CD4-positive, alpha-beta T cell (primary cell): Measurements from ENCODE around the gene SPTSSB. TPM values are rescaled to one million over a fixed set of nuclear protein-coding genes. Genes with fewer than 3 reads are reported as not detected.

Experiments
- ATAC-seq: fragments of 200-7000 bp; cut with Tn5 transposase; one replicate; pipeline ENCODE4 v1.10.0; 2022; ENCODE audit warnings: mild to moderate bottlenecking; ENCODE audit not compliant: poor library complexity
- CTCF ChIA-PET: fragments of 350-600 bp; sonication (Branson Sonifier 250); formaldehyde crosslinking; loops from one replicate; lab custom pipeline; 2021; ENCODE audit warnings: antibody characterized with exemption, inconsistent platforms; lab: Charles Lee
- POLR2A ChIA-PET: fragments of 350-600 bp; sonication (Branson Sonifier 250); formaldehyde crosslinking; loops from one replicate; lab custom pipeline; 2021; ENCODE audit warnings: antibody characterized with exemption, inconsistent platforms; lab: Charles Lee
- DNase-seq, 14 experiments: peaks; one replicate each; pipeline ENCODE4 v3.0.0-alpha.2; 2013 to 2020; ENCODE audit warnings: mixed read lengths in 2 of 14
- H3K27ac ChIP-seq, 2 donors: one replicate each; pipeline versions ENCODE4 v1.5.1 to v1.7.0; 2013; ENCODE audit warnings: low read length in 2 of 2, low read depth in 1 of 2, mild to moderate bottlenecking in 1 of 2
- H3K27me3 ChIP-seq, 2 experiments: 1 replicate in 1 of 2; 2 replicates in 1 of 2; pipeline versions ENCODE4 v1.6.1 to v1.7.0; 2013; ENCODE audit warnings: low read length in 2 of 2, control low read depth in 1 of 2, mild to moderate bottlenecking in 1 of 2, moderate library complexity in 1 of 2; ENCODE audit not compliant: insufficient read depth in 2 of 2, control insufficient read depth in 1 of 2
- H3K36me3 ChIP-seq: one replicate; pipeline ENCODE4 v1.6.1; 2013; ENCODE audit warnings: low read length, control low read depth; ENCODE audit not compliant: insufficient read depth
- H3K4me1 ChIP-seq: one replicate; pipeline ENCODE4 v1.6.1; 2013; ENCODE audit warnings: low read length, control low read depth; ENCODE audit not compliant: insufficient read depth
- H3K4me3 ChIP-seq: one replicate; pipeline ENCODE4 v1.5.1; 2013; ENCODE audit warnings: mild to moderate bottlenecking, low read length, moderate library complexity
- H3K9me3 ChIP-seq, 2 experiments: 1 replicate in 1 of 2; 2 replicates in 1 of 2; pipeline versions ENCODE4 v1.6.1 to v1.7.0; 2013; ENCODE audit warnings: low read length in 2 of 2, mild to moderate bottlenecking in 2 of 2, control low read depth in 1 of 2, moderate library complexity in 1 of 2; ENCODE audit not compliant: control insufficient read depth in 1 of 2, insufficient read depth in 1 of 2
- H3K27ac Mint-ChIP-seq: one replicate; pipeline ENCODE4 v1.8.0; 2020; ENCODE audit warnings: mixed read lengths
- H3K27me3 Mint-ChIP-seq: one replicate; pipeline ENCODE4 v1.8.0; 2021; ENCODE audit warnings: mixed read lengths
- H3K36me3 Mint-ChIP-seq: one replicate; pipeline ENCODE4 v1.8.0; 2021; ENCODE audit warnings: low read depth, mixed read lengths
- H3K4me1 Mint-ChIP-seq: one replicate; pipeline ENCODE4 v1.8.0; 2021; ENCODE audit warnings: low read depth, mixed read lengths
- H3K4me3 Mint-ChIP-seq: one replicate; pipeline ENCODE4 v1.8.0; 2020; ENCODE audit warnings: mild to moderate bottlenecking, mixed read lengths
- H3K9me3 Mint-ChIP-seq: one replicate; pipeline ENCODE4 v1.8.0; 2020; ENCODE audit warnings: mixed read lengths
- CTCF ChIP-seq: fragments of 200-600 bp; IDR thresholded peaks from one replicate; pipeline ENCODE4 v1.8.0; 2022; ENCODE audit warnings: antibody characterized with exemption, mild to moderate bottlenecking
- intact Hi-C, 2 experiments: fragments of 100-400 bp; cut with DNase I in 1 of 2; cut with micrococcal nuclease in 1 of 2; formaldehyde crosslinking; loops; one replicate each; pipeline versions ENCODE4 v1.15.1 to v1.9.0; 2023 to 2025; cut with DNase I, micrococcal nuclease
- polyA plus RNA-seq, 2 donors: library from polyadenylated mRNA; unstranded; fragments of 120-200 nt; gene quantifications; one replicate each; pipeline ENCODE4 v1.2.1, GENCODE V29; 2013
- total RNA-seq, 174 experiments: library from RNA in 2 of 174; stranded (reverse) in 2 of 174; gene quantifications; one replicate each; pipeline ENCODE4 v1.2.3 and lab custom pipeline; 2021 to 2026

The SPTSSB gene, protein sequence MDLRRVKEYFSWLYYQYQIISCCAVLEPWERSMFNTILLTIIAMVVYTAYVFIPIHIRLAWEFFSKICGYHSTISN
- total RNA-seq, result under 1 TPM in 1 of 2 experiments, not detected in 1; 0.11 TPM
- polyA plus RNA-seq (2013, experiment 1 of 2), result 2.0 TPM
- polyA plus RNA-seq (2013, experiment 2 of 2), result 2.7 TPM
- total RNA-seq (lab: John Stamatoyannopoulos, UW), result 0 to 0.94 (median 0) reads per million in 172 experiments

DNA sequence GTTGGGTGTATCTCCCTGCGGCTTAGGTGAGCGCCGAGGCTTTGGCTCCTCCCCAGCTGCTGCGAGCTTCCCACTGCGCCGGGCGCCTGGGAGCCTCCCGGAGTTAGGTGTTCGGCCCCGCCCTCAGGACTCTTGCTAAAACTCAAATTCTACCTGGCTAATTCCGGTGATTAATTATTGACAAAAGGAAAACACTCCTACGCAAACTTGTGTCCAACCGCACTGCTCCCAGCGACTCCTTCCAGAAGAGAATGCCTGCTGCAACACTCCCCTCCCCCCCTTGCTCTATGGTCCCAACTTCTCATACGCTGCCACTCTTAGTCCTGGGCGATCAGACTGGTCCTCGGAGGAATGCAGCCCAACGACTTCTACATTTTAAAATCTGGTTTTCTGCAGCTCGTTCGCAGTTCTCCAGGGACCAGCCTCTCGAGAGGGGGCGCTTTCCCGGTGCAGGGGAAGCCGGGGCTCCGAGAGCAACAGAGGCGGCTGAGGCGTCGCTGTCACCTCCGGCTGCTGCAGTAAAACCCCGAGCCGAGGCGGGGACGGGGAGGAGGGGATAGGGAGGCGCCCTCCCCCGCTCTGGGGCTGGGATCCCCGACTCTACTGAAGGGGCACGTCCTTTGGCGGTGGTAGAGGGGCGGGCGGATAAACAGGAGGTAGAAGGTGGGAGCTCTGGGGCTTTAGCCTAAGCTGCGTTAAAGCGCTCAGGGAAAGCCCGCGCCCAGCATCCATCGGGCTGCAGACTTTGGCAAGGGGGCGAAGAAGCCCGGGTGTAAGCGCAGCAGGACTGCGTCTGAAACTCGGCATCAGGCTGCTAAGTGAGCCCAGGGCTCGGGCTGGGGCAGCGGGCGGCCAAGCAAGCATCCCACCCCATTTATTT, at the start of gene SPTSSB:
SPTSSB (minus strand) TSS at position 77 of the 880 bp plus-strand sequence. CDS start 25,194 bp downstream, outside the sequence.
- Mint-ChIP-seq H3K36me3 (no peaks in the 10 kb centered on the region), H3K4me1 (peaks cover 22% of the 10 kb centered on the region), H3K27me3 (peaks cover 50% of the 10 kb centered on the region), H3K4me3 (peak within 1 kb of the TSS; percentile 86), H3K9me3 (no peaks in the 10 kb centered on the region), H3K27ac (no peak within 1 kb of the TSS)
- Histone ChIP-seq H3K4me3 (peak within 1 kb of the TSS; percentile 62), H3K36me3 (no peaks in the 10 kb centered on the region), H3K9me3 (no peaks in the 10 kb centered on the region), H3K27ac (no peak within 1 kb of the TSS), H3K4me1 (peaks cover 16% of the 10 kb centered on the region), H3K27me3 (peaks cover 10 to 22% of the 10 kb centered on the region in 2 experiments)
- ChIA-PET POLR2A (interaction anchor here (0.8 to 2.2 kb wide), 8 partner anchors 10 to 151 kb away, joined by 3 to 7 read pairs (median 4); partner anchors contain the start of gene NMD3), CTCF (interaction anchor here (1.4 to 1.5 kb wide), 2 partner anchors 16 to 22 kb away, joined by 3 to 4 read pairs; no protein-coding TSS in a partner anchor)
- DNase-seq (peak in 12 of 14 experiments; percentile 14 to 71 (median 46)), ATAC-seq (peak; percentile 70)
- TF ChIP-seq CTCF, result peak; percentile 32
- intact Hi-C loops, result no loop called here

DNA sequence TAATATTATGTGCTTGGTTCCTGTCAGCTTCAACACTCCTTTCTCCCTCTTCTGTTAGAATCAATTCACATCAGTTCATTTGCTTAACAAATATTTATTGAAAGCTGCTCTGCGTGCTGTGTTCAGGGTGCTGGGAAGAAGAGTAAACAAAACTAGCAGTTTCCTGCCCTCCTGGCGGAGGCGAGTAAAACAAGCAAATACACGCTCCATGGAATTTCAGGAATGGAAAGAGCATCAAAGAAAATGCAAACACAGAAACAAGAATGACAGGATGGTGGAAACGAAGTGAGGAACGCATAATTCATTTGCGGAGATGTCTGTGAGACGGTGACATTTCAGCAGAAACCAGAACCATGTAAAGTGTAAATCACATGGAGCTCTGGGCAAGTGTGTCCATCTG, 49.4 kb upstream of the SPTSSB start:
- no peak overlapping the region for H3K27ac Mint-ChIP-seq
- Histone ChIP-seq H3K4me1 (no peaks in the 10 kb centered on the region), H3K9me3 (no peaks in the 10 kb centered on the region), H3K27ac (no peak overlapping the region), H3K27me3 (no peaks in the 10 kb centered on the region), H3K36me3 (no peaks in the 10 kb centered on the region), H3K4me3 (no peak overlapping the region)
- no peaks in the 10 kb centered on the region for H3K36me3 Mint-ChIP-seq
- ATAC-seq (no peak), DNase-seq (no peak)
- H3K9me3 Mint-ChIP-seq, result no peaks in the 10 kb centered on the region
- no peak overlapping the region for H3K4me3 Mint-ChIP-seq
- no peaks in the 10 kb centered on the region for H3K27me3 Mint-ChIP-seq
- TF ChIP-seq CTCF, result no peak
- intact Hi-C loops, result loop anchor here (5.0 to 10.0 kb wide), 2 partner anchors 476 to 478 kb away; no protein-coding TSS in a partner anchor
- CTCF ChIA-PET, result no interaction called here
- no peaks in the 10 kb centered on the region for H3K4me1 Mint-ChIP-seq
- POLR2A ChIA-PET, result no interaction called here

DNA sequence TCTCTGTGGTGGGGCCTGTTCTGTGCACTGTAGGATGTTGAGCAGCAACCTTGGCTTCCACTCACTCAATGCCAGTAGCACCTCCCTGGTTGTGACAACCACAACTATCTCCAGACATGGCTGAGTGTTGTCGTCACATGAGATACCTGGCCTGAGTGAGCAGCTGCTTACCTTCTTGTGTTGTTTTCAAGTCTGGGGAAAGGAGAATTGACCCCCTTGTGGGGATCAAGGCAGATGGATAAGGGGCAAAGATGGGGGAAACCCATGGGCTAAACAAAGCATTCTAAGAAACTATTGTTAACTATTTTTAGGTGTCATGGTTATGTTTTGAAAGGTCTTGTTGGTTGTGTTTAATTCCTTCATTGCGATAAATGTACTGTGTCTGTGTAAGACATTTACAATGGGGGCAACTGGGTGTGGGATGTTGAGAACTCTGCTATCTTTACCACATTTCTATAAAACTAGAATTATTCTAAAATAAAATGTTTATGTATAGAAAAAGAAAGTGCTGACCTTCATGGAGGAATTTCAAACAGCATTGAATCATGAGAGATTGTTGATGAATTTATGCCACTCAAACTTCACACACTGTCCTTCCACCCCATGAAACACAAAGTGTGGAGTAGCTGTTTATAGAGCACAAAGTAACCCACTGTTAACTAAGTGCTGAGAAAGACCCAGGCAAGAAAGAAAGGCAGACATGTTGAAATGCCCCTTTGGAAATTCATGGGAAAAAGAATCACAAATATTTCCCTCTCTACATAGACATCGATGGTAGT, 48.4 kb upstream of the SPTSSB start:
- ChIA-PET CTCF (no interaction called here), POLR2A (no interaction called here)
- TF ChIP-seq CTCF, result no peak
- no peak overlapping the region for H3K27ac Mint-ChIP-seq
- no peaks in the 10 kb centered on the region for H3K36me3 Mint-ChIP-seq
- no peaks in the 10 kb centered on the region for H3K4me1 ChIP-seq
- ATAC-seq (no peak), DNase-seq (no peak)
- H3K27me3 Mint-ChIP-seq, result no peaks in the 10 kb centered on the region
- H3K4me3 ChIP-seq, result no peak overlapping the region
- no peak overlapping the region for H3K27ac ChIP-seq
- H3K36me3 ChIP-seq, result no peaks in the 10 kb centered on the region
- no peak overlapping the region for H3K4me3 Mint-ChIP-seq
- intact Hi-C loops, result loop anchor here (5.0 to 10.0 kb wide), 2 partner anchors 475 to 477 kb away; no protein-coding TSS in a partner anchor
- H3K4me1 Mint-ChIP-seq, result no peaks in the 10 kb centered on the region
- H3K9me3 ChIP-seq, result no peaks in the 10 kb centered on the region
- H3K9me3 Mint-ChIP-seq, result no peaks in the 10 kb centered on the region
- no peaks in the 10 kb centered on the region for H3K27me3 ChIP-seq
